Mucosa of gallbladder (tissue), 1 donor: Measurements from ENCODE around the gene PSME4. TPM values are rescaled to one million over a fixed set of nuclear protein-coding genes. Genes with fewer than 3 reads are reported as not detected.

Experiments used
- DNase-seq: peaks from one replicate; pipeline ENCODE4 v3.0.0-alpha.2; 2020; ENCODE audit warnings: low spot score
- total RNA-seq: library from RNA; stranded (reverse); gene quantifications from one replicate; pipeline ENCODE4 v1.2.1, GENCODE V29; 2021
- donor health status: DM: no; HTN: no; CAD: no.

PSME4 gene, protein sequence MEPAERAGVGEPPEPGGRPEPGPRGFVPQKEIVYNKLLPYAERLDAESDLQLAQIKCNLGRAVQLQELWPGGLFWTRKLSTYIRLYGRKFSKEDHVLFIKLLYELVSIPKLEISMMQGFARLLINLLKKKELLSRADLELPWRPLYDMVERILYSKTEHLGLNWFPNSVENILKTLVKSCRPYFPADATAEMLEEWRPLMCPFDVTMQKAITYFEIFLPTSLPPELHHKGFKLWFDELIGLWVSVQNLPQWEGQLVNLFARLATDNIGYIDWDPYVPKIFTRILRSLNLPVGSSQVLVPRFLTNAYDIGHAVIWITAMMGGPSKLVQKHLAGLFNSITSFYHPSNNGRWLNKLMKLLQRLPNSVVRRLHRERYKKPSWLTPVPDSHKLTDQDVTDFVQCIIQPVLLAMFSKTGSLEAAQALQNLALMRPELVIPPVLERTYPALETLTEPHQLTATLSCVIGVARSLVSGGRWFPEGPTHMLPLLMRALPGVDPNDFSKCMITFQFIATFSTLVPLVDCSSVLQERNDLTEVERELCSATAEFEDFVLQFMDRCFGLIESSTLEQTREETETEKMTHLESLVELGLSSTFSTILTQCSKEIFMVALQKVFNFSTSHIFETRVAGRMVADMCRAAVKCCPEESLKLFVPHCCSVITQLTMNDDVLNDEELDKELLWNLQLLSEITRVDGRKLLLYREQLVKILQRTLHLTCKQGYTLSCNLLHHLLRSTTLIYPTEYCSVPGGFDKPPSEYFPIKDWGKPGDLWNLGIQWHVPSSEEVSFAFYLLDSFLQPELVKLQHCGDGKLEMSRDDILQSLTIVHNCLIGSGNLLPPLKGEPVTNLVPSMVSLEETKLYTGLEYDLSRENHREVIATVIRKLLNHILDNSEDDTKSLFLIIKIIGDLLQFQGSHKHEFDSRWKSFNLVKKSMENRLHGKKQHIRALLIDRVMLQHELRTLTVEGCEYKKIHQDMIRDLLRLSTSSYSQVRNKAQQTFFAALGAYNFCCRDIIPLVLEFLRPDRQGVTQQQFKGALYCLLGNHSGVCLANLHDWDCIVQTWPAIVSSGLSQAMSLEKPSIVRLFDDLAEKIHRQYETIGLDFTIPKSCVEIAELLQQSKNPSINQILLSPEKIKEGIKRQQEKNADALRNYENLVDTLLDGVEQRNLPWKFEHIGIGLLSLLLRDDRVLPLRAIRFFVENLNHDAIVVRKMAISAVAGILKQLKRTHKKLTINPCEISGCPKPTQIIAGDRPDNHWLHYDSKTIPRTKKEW (N-terminal part only)
- 55.0 TPM for total RNA-seq

DNA sequence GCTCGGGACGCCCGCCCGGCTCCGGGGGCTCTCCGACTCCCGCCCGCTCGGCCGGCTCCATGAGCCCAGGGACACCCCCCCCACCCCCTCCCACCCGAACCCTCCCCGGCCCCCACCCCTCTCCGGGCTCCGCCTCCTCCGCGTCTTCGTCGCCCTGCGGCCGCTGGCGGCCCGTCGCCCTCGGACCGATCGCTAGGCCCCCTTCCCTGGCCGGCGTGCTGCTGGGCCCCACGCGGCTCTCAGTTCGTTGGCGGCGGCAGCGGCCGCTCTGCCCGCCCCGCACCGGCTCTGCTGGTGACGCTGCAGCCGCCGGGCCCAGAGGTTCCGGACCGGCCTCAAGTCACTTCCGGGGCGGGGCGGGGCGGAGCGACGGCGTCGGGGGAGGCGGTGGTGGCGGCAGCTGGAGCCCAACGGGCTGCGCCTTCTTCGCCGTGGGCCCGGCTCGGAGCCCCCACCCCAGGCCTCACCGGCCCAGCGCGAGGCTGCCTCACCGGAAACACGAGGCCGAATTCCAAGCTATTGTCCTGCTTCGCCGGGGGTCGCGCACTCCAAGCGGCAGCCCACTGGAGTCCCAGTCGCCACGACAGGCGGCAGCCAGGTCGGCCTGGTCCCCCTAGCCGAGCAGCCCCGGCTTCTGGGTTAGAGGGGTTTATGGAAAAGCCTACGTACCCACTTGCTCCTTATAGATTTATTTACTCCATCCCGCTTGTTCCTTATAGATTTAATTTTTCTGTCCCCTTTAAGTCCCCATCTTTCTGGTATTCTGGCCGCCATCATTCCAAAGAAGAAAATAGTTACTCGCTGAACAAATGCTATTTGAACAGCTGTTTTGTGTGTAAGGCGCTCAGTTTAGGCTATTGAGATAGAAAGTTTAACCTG lies at the start of gene PSME4:
Gene PSME4, minus strand, starts transcription at position 270 of the 879 bp plus-strand sequence. Its CDS starts 209 bp downstream, at position 61.
- DNase-seq: peak; percentile 94

DNA sequence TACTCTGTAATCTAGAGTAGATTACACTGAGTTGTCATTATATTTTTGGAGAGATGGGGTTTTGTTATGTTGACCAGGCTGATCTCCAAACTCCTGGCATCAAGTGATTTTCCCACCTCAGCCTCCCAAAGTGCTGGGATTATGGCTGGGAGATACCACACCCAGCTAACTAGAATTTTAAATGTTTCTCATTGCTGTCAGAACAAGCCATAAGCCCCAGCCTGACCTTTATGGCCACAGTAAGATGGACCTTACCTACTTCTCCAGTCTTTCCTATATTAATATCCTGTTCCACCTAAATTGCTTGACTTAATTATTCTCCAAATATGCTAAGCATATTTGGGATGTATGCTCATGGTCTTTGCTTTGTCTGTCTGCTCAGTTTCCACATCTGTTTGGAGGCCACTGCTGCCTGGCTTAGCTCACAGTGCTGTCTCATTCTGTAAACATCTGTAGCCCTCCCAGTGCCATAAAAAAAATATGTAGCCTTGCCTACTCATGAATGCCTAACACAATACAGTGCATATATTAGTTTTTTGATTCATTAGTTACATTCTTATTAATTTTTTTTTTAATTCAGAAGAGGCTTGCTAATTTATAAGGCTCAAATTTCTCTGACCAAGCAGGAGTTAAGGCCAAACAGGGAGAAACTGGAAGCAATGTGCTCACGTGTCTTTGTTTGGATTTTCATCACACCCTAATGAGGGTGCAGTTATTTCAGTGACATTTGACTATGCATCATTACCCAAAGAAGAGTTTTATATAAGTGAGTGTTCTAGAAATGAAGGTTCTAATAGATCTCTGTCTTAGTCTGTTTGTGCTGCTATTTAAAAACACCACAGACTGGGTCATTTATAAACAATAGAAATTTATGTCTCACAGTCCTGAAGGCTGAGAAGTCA lies 45.3 kb upstream of the PSME4 start:
- DNase-seq: peak; percentile 41

DNA sequence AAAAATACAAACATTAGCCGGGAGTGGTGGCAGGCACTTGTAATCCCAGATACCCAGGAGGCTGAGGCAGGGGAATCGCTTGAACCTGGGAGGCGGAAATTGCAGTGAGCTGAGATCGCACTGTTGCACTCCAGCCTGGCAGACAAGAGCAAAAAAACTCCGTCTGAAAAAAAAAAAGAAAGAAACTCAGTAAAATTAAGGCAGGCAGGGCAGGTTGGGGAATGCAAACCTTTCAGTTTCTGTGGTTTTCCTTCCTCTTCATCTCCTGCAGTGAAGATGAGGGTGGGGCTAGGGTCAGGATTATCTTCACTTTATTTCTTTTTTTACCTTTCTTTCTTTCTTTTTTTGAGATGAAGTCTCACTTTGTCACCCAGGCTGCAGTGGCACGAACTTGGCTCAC lies 43.2 kb upstream of the PSME4 start:
- DNase-seq: no peak

DNA sequence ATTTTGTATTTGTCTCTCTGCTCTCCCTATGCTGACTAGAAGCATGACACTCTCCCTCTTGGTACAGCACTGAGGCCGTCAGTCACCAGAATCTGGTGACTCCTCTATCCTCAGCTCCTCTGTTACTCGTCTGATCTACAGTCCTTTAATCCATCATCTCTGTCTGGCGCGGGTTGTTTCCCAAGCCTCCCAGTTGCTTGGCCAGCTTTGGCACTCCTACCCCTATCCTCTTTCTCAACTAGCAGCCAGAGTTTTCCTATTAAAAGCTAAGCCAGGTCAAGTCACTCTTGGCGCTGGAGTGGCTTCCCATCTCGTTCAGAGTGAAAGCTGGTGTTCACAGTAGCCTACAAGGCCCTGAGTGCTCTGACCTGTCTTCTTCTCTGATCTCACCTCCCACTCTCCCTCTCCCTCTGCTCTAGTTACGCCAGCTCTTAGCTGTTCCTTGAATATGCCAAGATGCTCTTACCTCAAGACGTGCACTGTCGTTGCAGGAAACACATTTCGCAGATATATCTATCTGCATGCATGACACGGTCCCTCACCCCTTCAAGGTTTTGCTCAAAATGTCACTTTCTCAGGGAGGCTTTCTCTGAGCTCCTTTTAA lies 41.8 kb upstream of the PSME4 start:
- DNase-seq: no peak

DNA sequence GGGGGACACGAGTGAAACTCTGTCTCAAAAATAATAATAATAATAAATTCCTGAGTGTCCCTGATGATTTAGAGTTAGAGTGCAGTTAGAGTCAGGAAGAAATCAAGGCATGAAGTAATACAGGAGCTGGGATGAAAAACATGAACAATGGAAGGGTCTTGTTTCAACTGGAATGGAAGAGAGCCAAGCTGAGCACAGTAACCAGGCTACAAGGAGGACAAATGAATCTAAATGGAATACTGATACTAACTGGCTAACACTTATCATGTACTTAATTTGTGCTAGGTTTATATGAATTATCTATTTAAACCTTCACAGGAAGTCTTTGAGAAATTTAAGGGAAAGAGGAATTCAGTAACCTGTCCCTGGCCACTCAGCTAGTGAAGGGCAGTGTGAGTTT lies 38.8 kb upstream of the PSME4 start:
- no peak for DNase-seq

DNA sequence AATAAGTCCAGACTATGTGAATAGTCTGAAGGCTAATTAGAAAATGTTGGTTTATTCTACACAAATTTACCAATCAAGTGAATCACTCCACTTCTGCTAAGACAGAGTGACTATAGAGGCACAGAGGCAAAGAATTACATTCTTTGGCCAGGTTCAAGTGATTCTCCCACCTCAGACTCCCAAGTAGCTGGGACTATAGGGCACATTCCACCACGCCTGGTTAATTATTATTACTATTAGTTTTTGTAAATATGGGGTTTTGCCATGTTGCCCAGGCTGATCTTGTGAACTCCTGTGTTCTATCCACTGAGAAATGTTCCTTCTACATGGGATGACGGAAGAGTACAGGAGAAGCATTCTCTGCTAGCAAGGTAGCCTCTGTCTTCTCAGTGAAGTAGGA lies 37.6 kb upstream of the PSME4 start:
- DNase-seq: no peak

DNA sequence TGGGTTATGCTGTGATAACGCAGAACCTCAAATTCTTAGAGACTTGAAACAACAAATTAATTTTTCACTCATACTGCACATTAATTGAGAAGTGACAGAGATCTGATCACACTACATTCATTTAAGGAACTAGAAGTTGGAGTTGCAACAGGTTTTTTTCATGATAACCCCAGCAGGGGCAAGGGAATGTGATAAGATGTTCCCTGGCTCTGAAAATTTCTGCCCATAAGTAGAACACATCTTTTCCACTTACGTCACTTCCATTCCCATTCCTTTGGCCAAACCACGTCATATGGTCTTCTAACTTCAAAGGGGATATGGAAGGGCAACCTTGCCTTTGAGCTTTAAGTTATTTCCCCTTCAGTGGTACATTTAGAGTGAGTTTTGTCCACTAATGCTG lies 29.7 kb upstream of the PSME4 start:
- DNase-seq: no peak

DNA sequence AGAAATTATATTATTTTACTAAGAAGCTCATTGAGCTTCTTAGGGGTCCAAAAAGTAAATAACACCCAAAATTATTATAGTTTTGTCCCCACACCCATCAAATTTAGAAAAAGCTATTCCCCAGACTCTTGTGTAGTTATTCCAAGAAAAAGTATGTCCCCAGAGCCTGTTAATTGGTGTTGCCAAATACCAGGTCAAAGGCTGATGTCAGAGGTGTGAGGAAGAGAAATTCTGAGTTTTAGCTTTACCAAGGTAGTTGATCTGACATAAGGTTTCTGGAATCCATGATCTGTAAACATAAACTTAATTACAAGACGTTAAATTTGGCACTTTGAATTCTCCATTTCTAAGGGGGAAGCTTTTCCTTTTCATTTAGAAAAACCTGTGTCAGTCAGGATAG lies 29.3 kb upstream of the PSME4 start:
- no peak for DNase-seq

DNA sequence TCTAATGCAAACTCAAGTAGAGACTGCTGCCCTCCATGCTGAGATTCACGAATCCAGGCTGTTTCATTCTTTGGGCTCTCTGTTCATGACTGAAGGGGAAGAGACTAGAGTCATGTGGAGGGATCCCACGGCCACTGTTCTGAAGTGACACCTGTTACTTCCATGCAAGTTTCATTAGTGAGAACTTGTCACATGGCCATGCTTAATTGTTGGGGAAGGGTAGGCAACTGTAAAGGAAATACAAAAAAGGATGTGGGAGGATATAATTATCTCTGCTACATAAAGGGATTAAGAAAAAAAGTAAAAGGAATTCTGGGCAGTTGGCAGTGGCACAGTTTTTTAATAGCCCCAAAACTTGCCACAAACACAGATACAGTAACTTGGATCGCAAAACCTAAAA lies 28.0 kb upstream of the PSME4 start:
- no peak for DNase-seq

DNA sequence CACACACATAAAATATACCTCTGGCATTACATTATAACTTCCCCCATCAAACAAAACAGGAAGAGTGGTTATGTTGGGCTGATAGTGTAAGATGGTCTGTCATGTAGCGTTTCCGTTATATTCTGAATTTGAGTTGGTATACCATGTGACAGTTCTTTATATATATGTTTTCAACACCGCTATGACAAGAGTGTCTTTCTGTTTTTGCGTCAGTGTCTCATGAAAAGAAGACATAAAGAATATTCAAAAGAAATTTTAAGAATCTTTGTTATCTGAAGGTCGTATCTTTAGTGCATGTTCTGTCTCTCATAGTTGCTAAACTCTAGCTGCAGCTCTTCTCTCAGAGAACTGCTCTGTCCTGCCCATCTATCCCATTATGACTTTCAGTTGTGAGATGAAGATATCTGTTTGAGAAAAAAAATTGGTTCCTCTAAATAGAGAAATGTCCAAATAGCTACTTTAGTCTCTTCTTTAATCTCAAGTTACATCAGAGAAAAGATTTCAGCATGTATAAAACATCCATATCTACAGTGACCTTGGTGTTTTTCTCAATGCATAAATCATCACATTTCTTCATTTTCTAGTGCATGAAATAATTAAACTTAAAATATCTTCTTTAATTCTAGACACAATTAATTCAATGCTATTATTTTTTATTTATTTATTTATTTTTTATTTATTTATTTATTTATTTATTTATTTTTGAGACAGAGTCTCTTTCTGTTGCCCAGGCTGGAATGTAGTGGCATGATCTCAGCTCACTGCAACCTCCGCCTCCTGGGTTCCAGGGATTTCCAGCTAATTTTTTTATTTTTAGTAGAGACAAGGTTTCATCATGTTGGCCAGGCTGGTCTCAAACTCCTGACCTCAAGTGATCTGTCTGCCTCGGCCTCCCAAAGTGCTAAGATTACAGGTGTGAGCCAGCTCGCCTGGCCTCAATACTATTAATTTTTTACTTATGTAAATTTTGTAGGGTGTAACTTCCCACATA lies 24.3 kb upstream of the PSME4 start:
- no peak for DNase-seq

DNA sequence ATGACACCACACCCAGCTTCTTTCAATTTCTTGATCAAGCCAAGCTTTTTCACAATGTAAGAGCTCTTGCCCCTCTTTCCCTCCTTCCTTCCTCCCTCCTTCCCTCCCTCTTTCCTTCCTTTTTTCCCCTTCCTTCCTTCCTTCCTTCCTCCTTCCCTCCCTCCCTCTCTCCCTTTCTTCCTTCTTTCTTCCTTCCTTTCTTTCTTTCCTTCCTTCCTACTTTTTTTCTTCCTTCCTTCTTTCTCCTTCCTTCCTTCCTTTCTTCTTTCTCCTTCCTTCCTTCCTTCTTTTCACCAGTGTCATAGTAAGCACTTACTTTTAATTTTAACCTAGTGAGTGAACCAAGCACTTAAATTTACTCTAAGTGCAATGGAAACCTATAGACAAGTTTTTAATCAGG lies 21.2 kb upstream of the PSME4 start:
- DNase-seq: no peak

DNA sequence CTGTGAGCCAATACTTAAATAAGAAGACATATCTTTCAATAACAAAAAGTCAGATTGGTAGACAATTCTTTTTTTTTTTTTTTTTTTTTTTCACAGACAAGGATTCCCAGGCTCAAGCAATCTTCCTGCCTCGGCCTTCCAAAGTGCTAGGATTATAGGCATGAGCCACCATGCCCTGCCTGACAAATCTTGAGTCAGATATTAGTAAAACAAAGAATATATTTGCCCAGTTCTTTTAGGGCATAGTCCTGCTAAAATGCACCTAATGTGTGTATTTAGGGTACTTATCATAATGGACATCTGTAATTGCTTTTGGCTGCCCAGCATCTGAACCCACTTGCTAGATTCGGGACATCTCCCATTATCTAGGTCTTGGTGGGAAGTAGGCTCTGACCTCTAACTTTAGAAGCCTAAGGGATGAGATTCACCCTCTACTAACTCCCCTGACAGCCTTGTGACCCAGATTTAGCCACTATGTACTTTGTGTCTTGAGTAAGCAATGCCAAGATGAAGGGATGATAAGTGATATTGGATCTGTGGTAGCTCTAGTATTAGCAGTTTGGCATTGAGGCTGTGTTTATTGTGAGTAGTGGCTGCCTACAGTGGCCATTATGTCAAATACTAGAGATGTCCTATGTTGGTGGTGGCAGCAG lies 18.5 kb upstream of the PSME4 start:
- no peak for DNase-seq

DNA sequence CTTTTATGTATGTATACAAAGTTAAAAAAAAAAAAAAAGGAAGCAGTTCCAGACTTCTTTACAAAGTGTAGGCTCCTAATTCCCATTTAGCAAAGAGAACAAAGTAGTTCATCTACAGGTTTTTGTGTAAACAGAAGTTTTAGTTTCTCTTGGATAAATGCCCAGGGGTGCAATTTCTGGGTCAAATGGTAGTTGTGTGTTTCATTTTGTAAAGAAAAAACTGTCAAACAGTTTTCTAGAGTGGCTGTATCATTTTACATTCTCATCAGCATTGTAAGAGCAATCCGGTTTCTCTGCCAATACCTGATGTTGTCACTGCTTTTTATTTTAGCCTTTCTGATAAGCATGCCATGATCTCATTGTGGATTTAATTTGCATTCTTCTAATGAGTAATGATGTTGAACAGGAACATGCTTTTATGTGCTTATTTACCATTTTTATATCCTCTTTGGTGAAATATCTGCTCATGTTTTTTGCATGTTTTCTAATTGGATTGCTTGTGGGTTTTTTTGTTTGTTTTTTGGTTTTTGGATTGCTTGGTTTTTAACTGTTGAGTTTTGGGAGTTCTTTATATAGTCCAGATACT lies 16.6 kb upstream of the PSME4 start:
- DNase-seq: no peak

DNA sequence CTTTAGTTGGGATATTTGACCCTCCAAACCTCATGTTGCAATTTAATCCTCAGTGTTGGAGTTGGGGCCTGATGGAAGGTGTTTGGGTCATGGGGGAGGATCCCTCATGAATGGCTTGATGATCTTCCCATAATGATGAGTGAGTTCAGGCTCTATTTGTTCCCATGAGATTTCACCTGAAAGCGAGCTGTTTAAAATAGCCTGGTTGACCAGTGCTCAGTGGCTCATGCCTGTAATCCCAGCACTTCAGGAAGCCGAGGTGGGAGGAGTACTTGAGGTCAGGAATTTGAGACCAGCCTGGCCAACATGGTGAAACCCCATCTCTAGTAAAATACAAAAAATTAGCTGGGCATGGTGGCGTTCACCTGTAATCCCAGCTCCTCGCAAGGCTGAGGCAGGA lies 14.9 kb upstream of the PSME4 start:
- no peak for DNase-seq

DNA sequence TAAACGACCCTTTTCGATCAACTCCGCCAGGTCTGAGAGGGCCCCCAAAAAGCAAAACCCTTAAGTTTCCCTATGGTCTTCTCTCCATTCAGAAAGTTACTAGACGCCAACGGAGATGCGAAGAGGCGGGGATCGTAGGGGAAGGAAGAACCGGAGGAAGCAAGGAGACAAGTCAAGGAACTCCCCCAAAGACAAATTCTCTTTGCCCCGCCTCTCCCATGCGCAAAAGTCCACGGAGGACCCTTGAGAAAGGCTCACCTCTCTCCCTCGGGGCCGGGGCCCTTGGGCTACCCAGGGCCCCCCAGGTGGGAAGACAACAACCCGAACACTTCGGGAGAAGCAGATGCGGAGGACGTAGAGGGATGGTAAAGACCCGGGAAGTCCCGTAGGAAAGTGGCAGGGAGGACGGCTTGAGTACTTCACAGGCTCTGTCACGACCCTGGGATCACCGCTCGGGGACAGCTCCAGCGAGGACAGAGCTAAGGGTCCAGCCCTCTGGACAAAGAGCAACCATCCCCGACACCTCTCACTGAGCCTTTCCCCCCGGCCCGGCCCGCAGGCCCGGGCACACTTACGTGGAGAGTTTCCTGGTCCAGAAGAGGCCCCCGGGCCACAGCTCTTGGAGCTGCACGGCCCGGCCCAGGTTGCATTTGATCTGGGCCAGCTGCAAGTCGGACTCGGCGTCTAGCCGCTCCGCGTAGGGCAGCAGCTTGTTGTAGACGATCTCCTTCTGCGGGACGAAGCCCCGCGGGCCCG lies 647 bp downstream of the PSME4 start:
- DNase-seq: no peak

DNA sequence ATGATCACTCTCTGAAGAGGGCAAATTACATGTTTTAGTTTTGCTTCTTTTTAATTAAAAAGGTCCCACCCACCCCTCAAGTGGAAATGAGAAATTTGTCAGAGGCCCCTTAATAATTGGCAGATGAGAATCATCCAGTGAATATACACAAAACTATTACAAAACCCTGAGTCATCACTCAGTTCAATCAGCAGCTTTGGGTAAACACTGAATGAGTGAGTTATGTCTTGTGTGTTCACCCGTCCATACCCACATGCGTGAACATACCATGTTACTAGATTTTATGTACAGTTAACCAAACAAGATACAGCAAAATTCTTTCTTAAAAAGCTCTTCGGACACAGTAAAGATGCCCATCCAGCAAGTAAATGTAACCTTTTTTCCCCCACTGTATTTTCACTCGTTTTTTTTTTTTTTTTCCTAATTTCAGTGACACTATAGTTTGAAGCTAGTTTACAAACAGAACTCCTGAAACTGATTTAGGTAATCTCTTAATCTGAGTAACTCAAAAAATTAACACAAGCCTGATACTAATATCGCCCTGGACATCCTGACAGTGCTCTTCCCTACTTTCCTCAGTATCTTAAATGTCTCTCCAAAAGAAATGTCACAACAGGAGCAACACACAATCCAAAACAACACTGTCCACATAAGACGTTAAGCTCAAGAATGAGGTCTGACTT lies 1.4 kb downstream of the PSME4 start:
- DNase-seq: no peak
